Parathyroid adenoma (tissue), 2 donors: ENCODE measurements around the gene BRPF3.

Experiments
- H2AFZ ChIP-seq: fragments of 300-600 bp; sonication (generic); one replicate; pipeline ENCODE4 v1.7.0; 2017; ENCODE audit warnings: antibody characterized with exemption, mild to moderate bottlenecking
- H3K27ac ChIP-seq: fragments of 300-600 bp; sonication (generic); one replicate; pipeline ENCODE4 v1.7.0; 2017
- H3K27me3 ChIP-seq: fragments of 300-600 bp; sonication (generic); one replicate; pipeline ENCODE4 v1.7.0; 2017; ENCODE audit warnings: low read length; ENCODE audit not compliant: control insufficient read depth, insufficient read depth
- H3K36me3 ChIP-seq: fragments of 300-600 bp; sonication (generic); one replicate; pipeline ENCODE4 v1.7.0; 2017; ENCODE audit warnings: low read length; ENCODE audit not compliant: control insufficient read depth, insufficient read depth
- H3K4me1 ChIP-seq: fragments of 300-600 bp; sonication (generic); one replicate; pipeline ENCODE4 v1.7.0; 2017; ENCODE audit warnings: control low read depth
- H3K4me2 ChIP-seq: fragments of 300-600 bp; sonication (generic); one replicate; pipeline ENCODE4 v1.7.0; 2017; ENCODE audit warnings: low read length
- H3K4me3 ChIP-seq: fragments of 300-600 bp; sonication (generic); one replicate; pipeline ENCODE4 v1.7.0; 2017; ENCODE audit warnings: low read depth, low read length
- H3K79me2 ChIP-seq: fragments of 300-600 bp; sonication (generic); one replicate; pipeline ENCODE4 v1.7.0; 2017; ENCODE audit warnings: control low read depth
- H3K9ac ChIP-seq: fragments of 300-600 bp; sonication (generic); one replicate; pipeline ENCODE4 v1.7.0; 2017; ENCODE audit warnings: mild to moderate bottlenecking
- H3K9me3 ChIP-seq: fragments of 300-600 bp; sonication (generic); one replicate; pipeline ENCODE4 v1.7.0; 2017; ENCODE audit warnings: low read length; ENCODE audit not compliant: control insufficient read depth
- TF ChIP-seq, protein P1 (sequence below): fragments of 300-600 bp; sonication (generic); IDR thresholded peaks from one replicate; pipeline ENCODE4 v1.7.0; 2017; ENCODE audit warnings: antibody characterized with exemption, mild to moderate bottlenecking
- donor health status: primary hyperparathyroidism.

Gene BRPF3

DNA sequence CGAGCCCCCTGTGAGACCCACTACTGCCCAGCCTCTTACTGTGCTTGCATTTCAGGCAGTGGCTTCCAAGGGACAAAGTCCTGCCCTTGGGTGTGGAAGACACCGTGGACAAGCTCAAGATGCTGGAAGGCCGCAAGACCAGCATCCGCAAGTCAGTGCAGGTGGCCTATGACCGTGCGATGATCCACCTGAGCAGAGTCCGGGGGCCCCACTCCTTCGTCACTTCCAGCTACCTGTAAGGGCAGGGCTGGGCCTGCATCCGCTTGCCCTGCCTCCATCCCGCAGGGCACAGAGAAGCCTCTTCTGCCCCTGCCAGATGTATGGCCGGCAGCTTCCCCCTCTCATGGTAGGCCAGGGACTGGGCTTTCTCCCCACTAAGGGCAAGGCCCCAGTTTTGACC, 33.8 kb downstream of the BRPF3 start:
- no peak overlapping the region for H3K4me3 ChIP-seq
- H3K9me3 ChIP-seq: no peaks in the 10 kb centered on the region
- H3K9ac ChIP-seq: no peak overlapping the region
- H3K27me3 ChIP-seq: no peaks in the 10 kb centered on the region
- no peaks in the 10 kb centered on the region for H3K36me3 ChIP-seq
- no peak overlapping the region for H3K27ac ChIP-seq
- H3K4me2 ChIP-seq: no peak overlapping the region
- no peak overlapping the region for H2AFZ ChIP-seq
- H3K4me1 ChIP-seq: no peaks in the 10 kb centered on the region
- TF ChIP-seq, protein P1, sequence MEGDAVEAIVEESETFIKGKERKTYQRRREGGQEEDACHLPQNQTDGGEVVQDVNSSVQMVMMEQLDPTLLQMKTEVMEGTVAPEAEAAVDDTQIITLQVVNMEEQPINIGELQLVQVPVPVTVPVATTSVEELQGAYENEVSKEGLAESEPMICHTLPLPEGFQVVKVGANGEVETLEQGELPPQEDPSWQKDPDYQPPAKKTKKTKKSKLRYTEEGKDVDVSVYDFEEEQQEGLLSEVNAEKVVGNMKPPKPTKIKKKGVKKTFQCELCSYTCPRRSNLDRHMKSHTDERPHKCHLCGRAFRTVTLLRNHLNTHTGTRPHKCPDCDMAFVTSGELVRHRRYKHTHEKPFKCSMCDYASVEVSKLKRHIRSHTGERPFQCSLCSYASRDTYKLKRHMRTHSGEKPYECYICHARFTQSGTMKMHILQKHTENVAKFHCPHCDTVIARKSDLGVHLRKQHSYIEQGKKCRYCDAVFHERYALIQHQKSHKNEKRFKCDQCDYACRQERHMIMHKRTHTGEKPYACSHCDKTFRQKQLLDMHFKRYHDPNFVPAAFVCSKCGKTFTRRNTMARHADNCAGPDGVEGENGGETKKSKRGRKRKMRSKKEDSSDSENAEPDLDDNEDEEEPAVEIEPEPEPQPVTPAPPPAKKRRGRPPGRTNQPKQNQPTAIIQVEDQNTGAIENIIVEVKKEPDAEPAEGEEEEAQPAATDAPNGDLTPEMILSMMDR: no peak
- no peaks in the 10 kb centered on the region for H3K79me2 ChIP-seq

DNA sequence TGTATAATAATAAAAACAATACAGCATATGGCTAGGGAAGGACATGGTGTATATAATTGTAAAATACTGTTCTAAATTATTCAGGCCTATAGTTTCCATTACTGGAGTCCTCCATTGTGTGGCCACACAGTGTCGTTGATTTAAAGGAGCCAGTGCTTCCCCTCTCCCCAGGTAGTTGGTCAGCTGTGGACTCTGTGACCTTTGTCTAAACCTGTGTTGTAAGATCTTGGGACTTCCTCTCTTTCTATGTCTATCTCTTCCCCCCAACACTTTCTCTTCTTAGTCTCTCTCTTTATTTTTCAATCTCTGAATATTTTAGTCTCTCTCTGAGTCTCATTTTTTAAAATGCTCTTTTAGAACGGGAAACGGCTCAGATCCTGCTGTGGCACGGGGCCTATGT, 35.6 kb downstream of the BRPF3 start:
- Histone ChIP-seq H3K9ac (no peak overlapping the region), H3K79me2 (no peaks in the 10 kb centered on the region), H2AFZ (no peak overlapping the region), H3K4me1 (no peaks in the 10 kb centered on the region), H3K4me2 (no peak overlapping the region), H3K9me3 (no peaks in the 10 kb centered on the region), H3K36me3 (no peaks in the 10 kb centered on the region), H3K4me3 (no peak overlapping the region), H3K27me3 (no peaks in the 10 kb centered on the region), H3K27ac (no peak overlapping the region)
- TF ChIP-seq, protein P1: no peak

DNA sequence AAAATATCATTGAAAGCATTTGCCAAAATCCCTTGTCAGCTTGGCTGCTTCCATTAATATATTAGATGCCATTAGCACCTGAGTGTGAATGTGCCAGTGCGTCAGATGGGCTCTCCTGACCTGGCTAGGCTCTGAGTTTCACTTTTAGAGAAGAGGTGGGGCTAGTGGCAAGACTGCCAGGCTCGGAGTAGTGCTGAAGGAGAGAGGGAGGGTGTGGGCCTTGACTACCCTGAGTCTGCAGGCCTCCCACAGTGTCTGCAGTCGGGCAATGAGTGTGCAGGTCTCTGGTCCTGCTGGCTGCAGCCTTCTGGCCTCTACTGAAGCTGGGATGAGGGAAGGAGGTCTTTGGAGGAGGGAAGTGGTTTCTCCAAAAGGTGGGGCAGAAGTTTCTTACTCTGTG, 38.8 kb downstream of the BRPF3 start:
- no peaks in the 10 kb centered on the region for H3K9me3 ChIP-seq
- no peak overlapping the region for H3K27ac ChIP-seq
- H3K27me3 ChIP-seq: no peaks in the 10 kb centered on the region
- no peaks in the 10 kb centered on the region for H3K79me2 ChIP-seq
- H3K4me3 ChIP-seq: no peak overlapping the region
- H2AFZ ChIP-seq: no peak overlapping the region
- H3K4me1 ChIP-seq: no peaks in the 10 kb centered on the region
- TF ChIP-seq, protein P1: no peak
- no peak overlapping the region for H3K4me2 ChIP-seq
- no peak overlapping the region for H3K9ac ChIP-seq
- no peaks in the 10 kb centered on the region for H3K36me3 ChIP-seq

DNA sequence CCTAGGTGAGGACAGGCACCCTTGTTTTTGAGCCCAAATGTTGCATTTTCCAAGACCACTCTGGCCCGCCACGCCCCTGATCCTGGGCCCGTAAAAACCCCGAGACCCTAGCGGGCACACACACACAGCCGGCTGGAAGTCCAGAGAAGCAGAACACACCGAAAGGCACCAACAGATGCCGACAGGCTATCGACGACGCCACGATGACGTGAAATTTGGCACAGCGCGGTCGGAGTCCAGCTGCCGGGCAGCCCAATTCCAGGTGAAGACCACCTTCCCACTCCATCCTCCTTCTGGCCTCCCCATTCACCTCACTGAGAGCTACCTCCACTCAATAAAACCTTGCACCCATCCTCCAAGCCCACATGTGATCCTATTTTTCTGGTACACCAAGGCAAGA, 39.3 kb downstream of the BRPF3 start:
- Histone ChIP-seq H3K4me1 (no peaks in the 10 kb centered on the region), H3K36me3 (no peaks in the 10 kb centered on the region), H3K9ac (no peak overlapping the region), H3K27ac (no peak overlapping the region), H3K9me3 (no peaks in the 10 kb centered on the region), H3K4me3 (no peak overlapping the region), H3K4me2 (no peak overlapping the region), H3K79me2 (no peaks in the 10 kb centered on the region), H3K27me3 (no peaks in the 10 kb centered on the region), H2AFZ (no peak overlapping the region)
- TF ChIP-seq, protein P1: no peak

DNA sequence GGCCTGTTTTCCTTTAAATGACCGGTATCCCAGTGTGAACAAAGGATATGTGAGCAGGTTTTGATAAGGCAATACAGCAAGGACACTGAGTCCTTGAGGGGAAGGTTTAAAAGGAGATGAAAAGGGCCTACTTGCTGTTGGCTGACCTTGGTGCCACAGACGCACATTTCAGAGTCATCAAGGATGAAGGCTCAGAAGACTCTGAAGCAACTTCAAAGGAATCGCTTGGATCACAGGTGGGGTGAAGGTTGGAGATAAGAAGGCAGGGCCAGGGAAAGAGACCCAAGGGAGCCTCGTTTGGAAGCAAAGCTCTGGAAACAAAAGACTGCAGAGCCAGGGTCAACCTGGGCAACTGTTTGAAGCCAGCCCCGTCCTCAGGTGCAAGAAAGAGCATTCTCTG, 43.2 kb downstream of the BRPF3 start:
- H2AFZ ChIP-seq: no peak overlapping the region
- no peaks in the 10 kb centered on the region for H3K79me2 ChIP-seq
- TF ChIP-seq, protein P1: no peak
- H3K4me3 ChIP-seq: no peak overlapping the region
- no peak overlapping the region for H3K27ac ChIP-seq
- H3K4me2 ChIP-seq: no peak overlapping the region
- H3K27me3 ChIP-seq: no peaks in the 10 kb centered on the region
- H3K36me3 ChIP-seq: no peaks in the 10 kb centered on the region
- H3K9ac ChIP-seq: no peak overlapping the region
- H3K4me1 ChIP-seq: no peaks in the 10 kb centered on the region
- H3K9me3 ChIP-seq: no peaks in the 10 kb centered on the region
